CD4-positive, alpha-beta T cell treated with Interferon gamma for 1 hour (primary cell): Measurements from ENCODE around the gene HILPDA.
A peak's percentile ranks its signal among the peaks of the same experiment; 100 is the strongest.
"Not testable (repeated sequence)": the region's sequence is repeated elsewhere in the genome, so short reads cannot be mapped to it uniquely, and the experiment has no call there.

ENCODE experiments used
- DNase-seq: peaks from one replicate; pipeline ENCODE4 v3.0.0-alpha.2; 2020

HILPDA gene

GRCh38 chr7:128434413-128435326 lies 21.0 kb upstream of the HILPDA start:
- DNase-seq: no peak

- DNase-seq: no peak
Observed at GRCh38 chr7:128435327-128435686, 20.4 kb upstream of the HILPDA start.

- DNase-seq: no peak
Observed at GRCh38 chr7:128437426-128438332, 18.0 kb upstream of the HILPDA start.

GRCh38 chr7:128442356-128442755 lies 13.3 kb upstream of the HILPDA start:
- DNase-seq: no peak

- no peak for DNase-seq
Observed at GRCh38 chr7:128443831-128444600, 11.7 kb upstream of the HILPDA start.

- no peak for DNase-seq
Observed at GRCh38 chr7:128446306-128446705, 9.4 kb upstream of the HILPDA start.

- DNase-seq: no peak
Observed at GRCh38 chr7:128447941-128448564, 7.6 kb upstream of the HILPDA start.

GRCh38 chr7:128448751-128449302 lies 6.9 kb upstream of the HILPDA start:
- no peak for DNase-seq

- no peak for DNase-seq
Observed at GRCh38 chr7:128450409-128450808, 5.3 kb upstream of the HILPDA start.

GRCh38 chr7:128450913-128451312 lies 4.8 kb upstream of the HILPDA start:
- DNase-seq: no peak

- DNase-seq: no peak
Observed at GRCh38 chr7:128452552-128452951, 3.1 kb upstream of the HILPDA start.

GRCh38 chr7:128453836-128454804 lies 1.6 kb upstream of the HILPDA start:
- no peak for DNase-seq

- no peak for DNase-seq
Observed at GRCh38 chr7:128454808-128455542, 703 bp upstream of the HILPDA start.

- DNase-seq: no peak
Observed at GRCh38 chr7:128456255-128456725, 612 bp downstream of the HILPDA start.

GRCh38 chr7:128457385-128457784 lies 1.7 kb downstream of the HILPDA start:
- DNase-seq: not testable (repeated sequence)

- DNase-seq: no peak
Observed at GRCh38 chr7:128458956-128459355, 3.3 kb downstream of the HILPDA start.

- DNase-seq: peak; percentile 73
Observed at GRCh38 chr7:128459394-128459878, 3.8 kb downstream of the HILPDA start.

GRCh38 chr7:128462460-128462859 lies 6.8 kb downstream of the HILPDA start:
- DNase-seq: no peak

GRCh38 chr7:128463345-128463744 lies 7.7 kb downstream of the HILPDA start:
- not testable (repeated sequence) for DNase-seq

GRCh38 chr7:128463933-128464332 lies 8.3 kb downstream of the HILPDA start:
- not testable (repeated sequence) for DNase-seq
